GM13976 (cell line): ENCODE results near the gene CSTPP1.

Experiments
- DNase-seq: peaks from one replicate; pipeline ENCODE4 v3.0.0; 2012; ENCODE audit warnings: low spot score
- CTCF ChIP-seq: IDR thresholded peaks from 2 replicates; pipeline ENCODE4 v1.5.1; 2012; ENCODE audit warnings: borderline replicate concordance, mild to moderate bottlenecking; ENCODE audit not compliant: insufficient read depth; ENCODE audit errors: extremely low read depth, missing control alignments, control extremely low read depth
- in situ Hi-C: fragments of 300-500 bp; cut with MboI; formaldehyde crosslinking; loops from one replicate; pipeline ENCODE4 v1.12.0; 2022; ENCODE audit warnings: low sequenced_read_pairs, mixed read lengths, inconsistent platforms; ENCODE audit not compliant: unreplicated experiment

CSTPP1 gene

GRCh38 chr11:47056261-47056915 lies 119.8 kb downstream of the CSTPP1 start:
- in situ Hi-C loops: no loop called here
- no peak for DNase-seq
- no peak for TF ChIP-seq CTCF

GRCh38 chr11:47057365-47057764 lies 120.8 kb downstream of the CSTPP1 start:
- no peak for DNase-seq
- in situ Hi-C loops: no loop called here
- TF ChIP-seq CTCF: no peak

GRCh38 chr11:47060807-47061206 lies 124.2 kb downstream of the CSTPP1 start:
- in situ Hi-C loops: no loop called here
- no peak for DNase-seq
- TF ChIP-seq CTCF: no peak

GRCh38 chr11:47061429-47062178 lies 125.0 kb downstream of the CSTPP1 start:
- in situ Hi-C loops: no loop called here
- TF ChIP-seq CTCF: no peak
- no peak for DNase-seq

GRCh38 chr11:47062736-47063135 lies 126.2 kb downstream of the CSTPP1 start:
- in situ Hi-C loops: no loop called here
- TF ChIP-seq CTCF: no peak
- no peak for DNase-seq

GRCh38 chr11:47067401-47067800 lies 130.8 kb downstream of the CSTPP1 start:
- in situ Hi-C loops: no loop called here
- no peak for TF ChIP-seq CTCF
- no peak for DNase-seq
